ENCODE data around the gene LDLRAD3.

- TF ChIP-seq CTCF (IDR thresholded peaks at IDR 0.05; ENCODE audit: borderline replicate concordance, extremely low read depth, low read length, poor library complexity, severe bottlenecking): no peak
- TF ChIP-seq EZH2 (IDR thresholded peaks at IDR 0.05; ENCODE audit: borderline replicate concordance, low read depth, low read length, severe bottlenecking): no peak
Measured at GRCh38 chr11:36095716-36096115, 151.9 kb downstream of the LDLRAD3 start.

Data from DND-41 (cell line).